GM19035 (cell line): ENCODE measurements around the gene WDR4.
"Not testable (repeated sequence)": the region's sequence is repeated elsewhere in the genome, so short reads cannot be mapped to it uniquely, and the experiment has no call there.

Source experiments
- ATAC-seq: cut with Tn5 transposase; IDR thresholded peaks from one replicate; pipeline ENCODE4 v1.9.1; 2021; ENCODE audit not compliant: unreplicated experiment

WDR4 gene

DNA sequence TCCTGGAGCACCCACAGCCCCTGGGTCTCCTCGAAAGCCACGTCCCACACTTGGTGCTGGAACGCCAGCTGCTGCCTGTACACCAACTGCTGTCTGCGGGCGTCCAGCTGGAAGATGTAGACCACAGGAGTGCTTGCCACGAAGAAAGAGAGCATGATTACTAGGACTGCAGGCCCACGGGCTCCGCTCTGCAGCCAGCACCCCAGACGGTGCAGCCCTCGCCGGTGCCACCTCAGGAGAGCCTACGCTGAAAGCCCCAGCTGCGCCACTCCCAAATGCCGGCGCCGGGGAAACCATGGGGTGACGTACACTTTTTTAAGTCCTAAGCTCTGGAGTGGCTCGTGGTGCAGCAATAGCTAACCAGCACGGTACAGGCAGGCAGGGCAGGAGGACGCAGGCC lies 25.7 kb downstream of the WDR4 start:
- no peak for ATAC-seq

DNA sequence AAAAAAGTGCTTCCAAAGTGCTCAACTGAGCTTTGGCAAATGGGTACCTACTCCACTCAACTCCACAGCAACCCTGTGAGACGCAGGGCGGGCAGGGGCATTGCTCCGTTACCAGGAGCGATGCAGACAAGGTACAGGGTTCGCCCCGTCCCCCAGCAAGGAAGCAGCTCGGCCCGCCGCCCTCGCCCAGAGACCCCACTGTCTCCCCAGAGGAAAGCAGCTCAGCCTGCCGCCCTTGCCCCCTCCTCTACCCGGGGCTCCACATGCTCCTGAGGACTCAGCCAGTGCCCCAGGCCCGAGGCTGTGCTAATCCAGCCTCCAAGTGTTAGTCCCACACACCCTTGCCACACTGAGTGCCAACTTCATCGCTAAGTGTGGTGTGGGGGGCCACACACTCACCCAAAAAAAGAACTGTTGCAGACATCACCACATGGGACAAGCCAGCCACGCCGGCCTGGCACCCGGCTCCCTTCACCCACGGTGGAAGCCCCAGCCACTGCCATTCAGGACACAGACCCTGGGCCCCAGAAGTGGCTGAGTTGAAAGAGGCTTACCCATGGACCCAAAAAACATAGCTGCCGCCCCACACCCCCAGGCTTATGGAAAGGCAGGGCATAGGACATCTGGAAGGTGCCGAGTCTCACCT lies 26.3 kb downstream of the WDR4 start:
- no peak for ATAC-seq

DNA sequence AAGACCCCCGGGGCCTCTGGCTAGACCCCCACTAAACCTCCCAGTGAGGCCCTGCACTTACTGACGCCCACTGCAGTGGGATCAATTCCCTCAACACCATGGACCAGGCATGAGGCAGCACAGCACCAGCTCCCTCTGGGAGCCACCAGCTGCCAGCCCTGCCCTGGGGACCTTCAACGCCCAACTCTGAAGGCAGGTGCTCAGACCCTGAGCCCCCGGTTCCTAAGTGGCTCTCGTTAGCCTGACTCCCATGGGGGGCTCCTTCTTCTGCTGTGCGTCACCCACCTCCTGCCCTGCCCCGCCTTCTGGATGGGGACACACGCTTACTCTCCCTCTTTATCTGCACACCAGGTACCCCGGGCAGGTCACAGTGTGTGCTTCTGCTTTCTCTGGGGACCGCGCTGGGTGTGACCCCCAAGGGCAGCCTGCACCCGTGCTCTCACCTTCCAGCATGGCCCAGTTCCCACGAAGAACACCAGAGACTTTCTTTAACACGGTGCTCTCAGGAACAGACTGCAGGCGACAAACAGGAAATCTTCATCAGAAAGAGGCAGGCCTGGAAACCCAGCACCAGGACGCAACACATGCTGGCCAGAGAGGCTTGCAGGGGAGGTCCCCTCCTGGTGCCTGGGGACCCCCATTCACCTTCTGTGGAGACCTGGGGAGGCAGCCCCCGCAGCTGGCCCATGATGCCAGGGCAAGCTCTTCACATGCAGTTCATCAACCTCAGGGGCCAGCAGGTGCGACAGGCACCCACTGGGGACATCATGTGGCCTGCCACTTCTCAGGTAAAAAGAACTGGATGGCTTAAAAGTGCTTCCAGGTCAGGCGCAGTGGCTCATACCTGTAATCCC lies 27.3 kb downstream of the WDR4 start:
- ATAC-seq = no peak

DNA sequence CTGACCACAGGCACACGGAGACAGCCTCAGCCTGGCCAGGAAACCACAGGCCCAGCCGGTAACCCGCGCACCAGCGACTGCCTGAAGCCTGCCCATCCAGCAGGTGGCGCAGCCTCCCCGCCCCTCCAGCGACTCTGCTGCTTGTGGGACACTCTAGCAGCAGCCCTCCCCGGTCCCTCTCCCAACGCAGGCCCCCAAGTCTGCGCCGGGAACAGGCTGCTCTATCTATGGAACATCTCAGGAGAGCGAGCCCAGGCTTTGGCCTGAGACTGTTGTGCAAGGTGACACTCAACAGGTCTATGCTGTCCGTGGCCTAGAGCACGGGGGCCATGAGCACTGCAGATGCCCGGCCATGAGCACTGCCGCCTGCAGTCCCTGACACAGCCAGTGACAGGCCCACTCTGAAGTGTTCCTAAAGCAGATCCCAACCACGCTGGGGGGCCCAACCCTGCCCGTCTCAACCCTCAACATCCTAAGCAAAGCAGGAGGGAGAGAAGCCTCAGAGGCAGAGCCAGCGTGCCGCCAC lies 28.4 kb downstream of the WDR4 start:
- no peak for ATAC-seq

DNA sequence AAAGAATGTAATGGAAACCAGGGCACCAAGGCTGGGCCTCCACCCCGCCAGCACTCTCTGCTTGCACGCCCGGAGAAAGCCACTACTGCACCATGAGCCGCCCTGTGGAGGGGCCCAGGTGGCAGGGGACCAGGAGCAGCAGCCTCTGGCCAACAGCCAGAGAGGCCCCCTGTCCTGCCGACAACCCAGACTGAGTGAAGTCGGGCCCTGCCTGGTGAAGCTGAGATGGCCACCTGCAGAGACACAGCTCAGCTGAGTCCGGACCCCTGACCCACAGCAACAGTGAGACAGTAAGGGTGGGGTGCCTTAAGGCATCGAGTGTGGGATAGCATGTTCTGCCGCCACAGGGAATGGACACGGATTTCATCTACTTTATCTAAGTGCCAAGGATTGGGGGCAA lies 28.9 kb downstream of the WDR4 start:
- no peak for ATAC-seq

DNA sequence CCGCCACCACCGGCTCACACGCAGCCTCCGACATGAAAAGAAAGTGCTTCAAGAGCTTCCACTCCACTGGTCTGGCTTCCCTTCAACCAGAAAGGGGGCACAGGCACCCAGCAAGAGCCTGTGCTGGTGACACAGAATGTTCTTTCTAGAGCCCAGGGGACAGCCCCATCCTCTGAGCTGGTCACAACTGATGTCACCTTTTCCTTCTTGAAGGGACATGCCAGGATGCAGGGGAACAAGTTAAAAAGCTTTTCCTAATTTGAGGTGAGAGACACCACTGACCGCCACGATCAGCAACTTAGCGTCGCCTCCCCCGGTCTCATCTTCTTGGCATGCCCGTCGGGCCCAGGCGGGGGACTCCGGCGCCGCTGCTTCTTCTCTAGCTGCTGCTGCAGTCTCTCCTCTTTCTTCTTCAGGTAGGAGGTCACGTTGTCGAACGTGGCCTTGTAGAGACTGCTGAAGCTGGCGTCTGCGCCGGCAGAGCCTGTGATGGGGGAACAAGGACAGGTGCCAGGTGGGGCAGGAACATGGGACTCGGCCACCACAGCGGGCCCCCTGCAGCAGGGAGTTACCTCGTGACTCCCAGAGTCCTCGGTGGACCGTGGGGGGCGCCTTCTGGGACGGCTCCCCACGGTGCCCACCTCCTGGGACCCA lies 29.5 kb downstream of the WDR4 start:
- no peak for ATAC-seq

DNA sequence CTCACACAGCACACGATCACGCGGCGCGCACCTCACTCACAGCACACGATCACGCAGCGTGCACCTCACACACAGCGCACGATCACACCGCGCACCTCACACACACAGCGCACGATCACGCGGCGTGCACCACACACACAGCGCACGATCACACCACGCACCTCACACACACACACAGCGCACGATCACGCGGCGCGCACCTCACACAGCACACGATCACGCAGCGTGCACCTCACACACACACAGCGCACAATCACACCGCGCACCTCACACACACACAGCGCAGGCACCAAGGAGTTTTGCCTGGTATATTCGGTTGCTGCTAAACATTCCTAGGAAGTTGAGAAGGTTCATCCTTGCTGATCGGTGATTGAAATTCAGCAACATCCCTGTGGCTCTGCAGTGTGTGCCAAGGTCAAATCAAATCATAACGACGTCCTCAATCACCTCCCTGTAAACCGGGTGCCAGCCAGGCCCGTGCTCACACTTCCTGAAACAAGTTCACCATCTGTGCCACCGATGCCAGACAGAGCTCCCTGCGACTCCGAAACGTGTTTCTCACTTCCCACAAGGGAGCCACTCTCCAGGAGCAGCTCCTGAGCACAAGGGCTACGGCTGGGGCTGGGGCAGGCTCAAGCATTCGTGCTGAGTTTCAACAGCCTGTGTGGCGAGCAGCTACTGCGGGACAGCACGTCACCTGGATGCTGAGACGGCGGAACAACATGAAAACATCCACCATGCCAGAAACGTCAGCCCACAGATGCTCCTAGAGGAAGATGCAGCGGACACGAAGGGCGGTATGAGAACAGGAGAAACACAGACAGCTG lies 30.2 kb downstream of the WDR4 start:
- ATAC-seq = no peak

DNA sequence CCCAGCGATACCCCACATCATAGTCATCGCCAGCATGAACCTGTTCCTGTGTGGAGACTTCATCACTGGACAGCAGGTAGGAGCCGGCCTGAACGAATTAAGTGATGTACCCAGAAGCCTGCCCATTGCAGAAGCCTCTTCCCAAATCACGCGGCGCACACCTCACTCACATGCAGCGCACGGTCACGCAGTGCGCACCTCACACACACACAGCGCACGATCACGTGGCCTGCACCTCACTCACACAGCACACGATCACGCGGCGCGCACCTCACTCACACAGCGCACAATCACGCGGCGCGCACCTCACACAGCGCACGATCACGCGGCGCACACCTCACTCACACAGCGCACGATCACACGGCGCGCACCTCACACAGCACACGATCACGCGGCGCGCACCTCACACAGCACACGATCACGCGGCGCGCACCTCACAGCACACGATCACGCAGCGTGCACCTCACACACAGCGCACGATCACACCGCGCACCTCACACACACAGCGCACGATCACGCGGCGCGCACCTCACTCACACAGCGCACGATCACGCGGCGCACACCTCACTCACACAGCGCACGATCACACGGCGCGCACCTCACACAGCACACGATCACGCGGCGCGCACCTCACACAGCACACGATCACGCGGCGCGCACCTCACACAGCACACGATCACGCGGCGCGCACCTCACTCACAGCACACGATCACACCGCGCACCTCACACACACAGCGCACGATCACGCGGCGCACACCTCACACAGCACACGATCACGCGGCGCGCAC lies 31.0 kb downstream of the WDR4 start:
- ATAC-seq = not testable (repeated sequence)

DNA sequence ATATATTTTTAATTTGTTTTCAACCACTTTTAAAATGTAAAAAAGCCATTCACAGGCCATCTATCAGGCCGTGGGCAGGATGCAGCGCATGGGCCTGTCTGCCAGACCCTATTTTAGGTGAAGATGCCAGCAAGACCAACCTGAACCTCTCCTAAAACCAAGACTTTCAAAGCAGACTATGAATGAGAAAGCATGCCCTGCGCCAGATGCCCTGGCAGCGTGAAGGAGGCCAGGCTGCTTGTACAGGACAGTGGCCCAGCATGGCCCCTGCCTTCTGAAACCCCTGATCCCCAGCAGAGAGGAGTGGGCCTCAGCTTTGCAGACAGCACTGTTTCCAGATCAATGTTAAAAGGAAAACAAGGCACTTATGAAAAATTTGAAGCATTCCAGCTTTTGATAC lies 31.6 kb downstream of the WDR4 start:
- no peak for ATAC-seq

DNA sequence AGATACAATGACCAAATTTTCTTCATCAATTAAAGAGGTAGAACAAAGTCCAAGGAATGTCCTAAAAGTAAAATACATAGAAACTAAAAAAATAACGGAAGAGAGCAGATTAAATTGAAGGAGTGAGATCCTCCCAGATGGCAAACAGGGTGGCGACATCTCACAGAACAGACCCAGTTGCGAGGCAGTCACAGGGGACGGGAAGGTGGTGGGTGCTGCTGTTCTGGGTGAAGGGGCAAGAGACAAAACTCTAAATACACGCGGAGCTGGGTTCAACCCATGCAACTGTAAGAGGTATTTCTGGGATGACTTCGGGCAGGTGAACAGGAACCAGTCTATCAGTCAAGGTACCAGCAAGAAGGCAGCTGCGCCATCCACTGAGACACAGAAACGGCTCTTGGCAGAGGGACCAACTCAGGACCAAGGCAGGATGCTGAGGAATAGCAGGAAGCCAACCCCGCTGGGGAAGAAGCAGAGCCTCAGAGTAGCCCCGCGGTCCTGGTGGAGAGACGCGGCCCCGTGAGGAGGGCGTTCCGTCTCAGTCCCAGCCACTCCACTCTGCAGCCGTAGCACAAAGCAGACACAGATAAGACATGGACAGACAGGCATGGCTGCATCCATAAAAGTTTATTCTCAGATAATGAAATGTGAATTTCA lies 32.2 kb downstream of the WDR4 start:
- no peak for ATAC-seq

DNA sequence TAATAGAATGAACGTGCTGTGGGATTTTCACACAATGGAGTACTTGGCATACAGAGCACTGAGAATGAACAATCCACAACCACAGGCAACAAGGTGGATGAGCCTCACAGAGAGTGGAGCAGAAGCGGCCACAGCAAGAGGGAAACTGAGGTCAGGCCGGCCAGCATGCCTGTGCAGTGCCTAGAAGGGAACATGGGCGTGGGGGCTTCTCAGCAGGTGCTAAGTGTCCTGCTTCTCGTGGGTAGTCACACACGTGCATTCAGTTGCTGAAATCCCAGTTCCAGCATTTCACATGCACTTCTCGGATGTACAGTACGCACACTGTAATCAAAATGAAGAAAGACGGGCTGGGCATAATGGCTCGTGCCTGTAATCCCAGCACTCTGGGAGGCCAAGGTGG lies 33.1 kb downstream of the WDR4 start:
- ATAC-seq = no peak

DNA sequence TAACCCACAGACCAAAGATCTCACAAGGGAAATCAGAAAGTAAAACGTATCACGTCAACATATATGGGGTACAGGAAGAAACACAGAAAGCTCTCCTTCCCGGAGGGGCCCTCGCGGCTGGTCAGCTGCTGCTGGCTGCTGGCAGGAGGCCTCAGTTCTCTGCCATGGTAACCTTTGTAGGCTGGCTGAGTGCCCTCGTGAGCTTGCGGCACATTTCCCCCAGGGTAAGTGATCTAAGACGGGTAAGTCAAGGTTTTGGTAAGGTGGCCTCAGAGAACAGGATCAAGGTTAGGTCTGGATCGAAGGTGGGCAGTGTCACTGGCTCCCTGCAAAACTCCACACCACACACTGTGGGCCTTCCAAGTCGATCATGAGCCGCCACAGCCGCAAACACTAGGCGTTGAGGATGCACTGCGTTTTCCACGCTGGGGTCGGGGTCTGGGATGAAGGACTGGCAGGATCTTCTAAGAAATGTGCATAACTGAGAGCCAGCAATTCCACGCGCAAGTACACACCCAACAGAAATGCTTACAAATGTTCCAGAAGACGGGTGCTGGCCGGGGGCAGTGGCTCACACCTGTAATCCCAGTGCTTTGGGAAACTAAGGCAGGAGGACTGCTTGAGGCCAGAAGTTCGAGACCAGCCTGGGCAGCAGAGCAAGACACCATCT lies 33.9 kb downstream of the WDR4 start:
- ATAC-seq = no peak

DNA sequence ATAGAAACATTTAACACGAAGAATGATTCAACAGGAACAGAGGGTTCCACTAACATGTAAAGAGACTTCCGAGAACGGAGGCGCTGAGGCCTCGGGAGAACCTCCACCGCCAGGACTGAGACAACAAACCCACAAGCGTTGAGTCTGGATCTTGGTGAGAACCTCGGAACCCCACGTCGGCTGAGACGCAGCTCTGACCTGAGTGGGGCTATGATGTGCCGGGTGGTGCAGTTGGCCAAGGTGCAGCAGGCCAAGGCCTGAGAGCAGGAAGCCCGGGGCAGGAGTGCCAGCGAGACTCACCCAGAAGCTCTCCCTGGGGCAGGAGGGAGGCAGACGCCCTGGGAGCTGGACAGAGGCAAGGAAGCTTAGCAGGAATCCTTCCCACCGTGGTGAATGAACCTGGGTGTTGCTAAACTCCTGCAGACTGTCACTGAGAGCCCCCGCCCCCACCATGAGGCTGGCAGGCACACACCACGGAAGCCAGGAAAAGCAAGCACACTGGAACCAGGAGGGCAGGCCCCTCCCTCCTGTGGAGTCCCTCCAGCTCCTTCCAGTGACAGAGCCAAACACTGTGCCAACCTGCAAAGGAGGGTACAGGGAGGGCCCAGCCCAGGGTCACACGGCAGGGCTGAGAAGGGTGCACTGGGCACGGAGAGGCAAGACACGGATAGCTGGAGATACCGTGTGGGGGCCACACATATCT lies 34.8 kb downstream of the WDR4 start:
- ATAC-seq = no peak

DNA sequence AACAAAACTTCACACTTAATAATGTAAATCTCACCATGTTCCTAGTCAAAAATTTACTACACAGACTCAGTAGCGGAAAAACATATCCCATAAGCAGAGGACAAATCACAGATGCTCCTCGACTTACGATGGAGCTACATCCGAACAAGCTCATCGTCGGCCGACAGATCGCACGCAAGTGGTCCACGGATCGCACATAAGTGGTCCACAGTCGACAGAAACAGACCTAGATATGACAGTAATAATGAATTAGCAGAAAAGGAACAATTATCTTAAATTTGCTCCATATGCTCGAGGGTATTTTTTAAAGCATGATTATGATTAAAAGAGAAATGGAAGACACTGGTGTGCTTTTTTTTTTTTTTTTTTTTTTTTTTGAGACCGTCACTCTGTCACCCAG lies 36.3 kb downstream of the WDR4 start:
- ATAC-seq = no peak

DNA sequence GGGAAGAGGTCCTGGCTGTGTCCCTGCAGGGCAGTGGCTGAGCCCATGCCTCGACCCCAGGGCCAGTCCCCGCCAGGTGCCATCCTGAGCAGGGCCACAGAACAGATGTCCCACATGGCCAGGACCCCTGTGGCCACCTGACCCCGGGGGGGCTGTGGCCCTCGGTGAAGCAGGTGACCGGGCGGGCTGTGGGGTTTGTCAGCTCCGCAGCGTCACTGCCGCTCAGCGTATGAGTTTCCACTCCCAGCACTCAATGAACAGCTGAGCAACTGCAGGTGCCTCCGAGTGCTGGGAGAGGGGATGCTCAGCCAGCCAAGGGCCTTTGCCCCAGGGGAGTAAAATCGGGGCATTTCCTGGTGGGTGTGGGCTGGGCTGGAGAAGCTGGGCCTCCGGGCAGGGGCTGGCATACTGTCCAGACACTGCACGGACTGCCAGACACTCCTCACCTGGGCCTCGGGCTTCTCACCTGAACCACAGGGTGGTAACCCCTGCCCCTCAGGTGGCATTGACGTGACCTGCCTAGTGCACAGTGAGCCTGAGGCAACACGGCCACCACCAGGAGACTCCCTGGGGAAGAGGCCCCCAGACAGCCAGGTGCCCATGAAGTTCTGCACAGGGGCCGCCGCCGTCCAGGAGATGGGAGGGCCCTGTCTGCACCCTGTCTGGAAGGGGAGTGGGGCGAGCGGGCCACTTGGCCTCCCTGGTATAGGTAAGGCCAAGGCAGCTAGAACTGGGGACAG lies 37.3 kb downstream of the WDR4 start:
- not testable (repeated sequence) for ATAC-seq

DNA sequence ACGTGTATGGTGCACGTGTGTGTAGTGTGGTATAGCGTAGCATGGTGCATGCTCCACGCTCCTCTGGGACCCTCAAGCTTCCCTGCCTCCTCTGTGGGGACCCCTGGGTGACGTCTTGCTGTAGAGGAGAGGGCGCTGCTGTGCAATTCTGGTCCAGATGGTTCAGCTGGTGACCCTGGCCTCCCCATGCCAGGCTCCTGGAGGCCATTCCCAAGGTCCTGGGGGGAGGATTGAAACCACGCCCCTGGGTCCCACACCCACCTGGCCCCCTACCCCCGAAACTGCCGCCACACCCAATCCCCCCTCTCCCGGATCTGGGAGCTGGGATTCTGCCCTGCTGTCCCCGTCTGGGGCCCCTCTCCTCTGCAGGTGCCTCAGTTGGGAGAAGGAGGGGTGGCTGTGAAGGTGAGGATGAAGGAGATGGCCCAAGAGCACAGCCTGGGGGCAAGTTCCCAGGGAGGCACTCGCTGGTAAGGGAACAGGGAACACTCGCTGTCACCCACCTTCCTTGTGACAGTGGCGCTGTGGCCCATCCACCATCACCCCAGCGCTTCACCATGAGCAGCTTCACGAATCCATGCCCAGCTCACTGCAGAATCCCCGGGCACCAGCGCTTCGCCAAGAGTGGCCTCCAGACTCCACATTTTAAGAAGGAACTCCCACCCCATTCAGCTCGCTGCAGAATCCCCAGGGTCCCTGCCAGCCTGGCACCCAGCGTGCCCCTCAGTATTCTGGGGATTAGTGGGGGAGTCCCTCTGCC lies 38.0 kb downstream of the WDR4 start:
- ATAC-seq = no peak
